GM21423 (cell line): Measurements from ENCODE around the gene TMEM141.
"Not testable (repeated sequence)": the region's sequence is repeated elsewhere in the genome, so short reads cannot be mapped to it uniquely, and the experiment has no call there.

Experiments
- ATAC-seq: cut with Tn5 transposase; IDR thresholded peaks from one replicate; pipeline ENCODE4 v1.9.1; 2021; ENCODE audit warnings: mild to moderate bottlenecking, moderate library complexity; ENCODE audit not compliant: unreplicated experiment

Gene TMEM141

DNA sequence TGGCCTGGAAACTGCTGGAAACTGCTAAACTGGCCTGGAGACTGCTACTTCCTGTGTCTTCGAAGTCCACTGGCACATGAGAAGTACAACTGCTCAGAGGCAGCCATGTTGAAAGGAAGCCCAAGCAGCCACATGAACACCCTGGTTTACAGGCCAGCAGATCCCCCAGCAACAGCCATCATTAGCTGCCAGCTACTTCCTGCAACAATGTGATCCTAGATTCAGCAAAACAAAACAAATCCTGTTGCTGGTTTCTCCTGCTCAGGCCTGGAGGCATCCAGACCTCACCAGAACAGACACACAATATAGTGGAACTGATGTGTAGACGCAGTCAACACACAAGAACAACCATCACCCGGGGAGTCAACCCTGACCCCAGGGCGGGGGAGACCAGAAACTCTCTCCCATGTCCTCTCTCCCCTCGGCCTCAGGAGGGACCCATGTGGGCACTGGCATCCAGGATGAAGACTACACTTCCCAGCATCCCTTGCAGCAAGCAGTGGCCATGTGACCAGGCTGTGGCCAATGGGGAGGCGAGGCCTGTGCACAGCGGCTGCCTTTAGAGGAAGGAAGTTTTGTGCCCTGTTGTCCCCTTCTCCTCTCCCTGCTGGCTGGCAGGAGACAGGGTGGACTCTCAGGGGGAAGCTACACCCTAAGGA is 17.6 kb upstream of the TMEM141 start:
- ATAC-seq, result no peak

DNA sequence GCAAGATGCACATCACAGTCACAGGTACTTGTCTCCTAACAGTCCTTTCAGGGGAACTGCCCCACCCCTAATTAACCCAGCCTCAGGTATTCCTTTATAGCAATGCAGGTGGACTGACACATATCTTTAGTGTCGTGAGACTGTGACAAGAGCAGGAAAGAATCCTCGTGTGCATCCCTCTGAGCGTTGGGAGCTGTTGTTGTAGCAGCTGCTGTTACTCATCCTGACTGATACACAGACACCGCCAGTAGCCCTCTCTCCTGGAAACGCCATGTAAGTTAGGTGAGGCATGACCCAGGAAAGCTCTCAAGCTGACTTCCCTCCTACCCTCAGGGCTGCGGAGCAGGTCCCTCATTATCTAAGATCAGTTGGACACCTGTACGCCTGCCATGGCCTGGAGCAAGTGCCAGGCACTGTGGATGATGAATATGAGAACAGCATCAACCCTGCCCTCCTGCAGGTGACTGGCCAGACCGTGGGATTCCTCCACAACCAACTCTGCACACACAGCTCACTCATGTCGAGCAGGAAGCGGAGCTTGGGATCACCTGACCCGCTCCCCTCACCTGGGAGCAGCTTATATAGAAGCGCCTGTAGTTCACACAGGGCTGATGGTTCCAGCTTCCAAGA is 16.6 kb upstream of the TMEM141 start:
- ATAC-seq, result no peak

GRCh38 chr9:136775191-136775590 is 16.0 kb upstream of the TMEM141 start:
- no peak for ATAC-seq

DNA sequence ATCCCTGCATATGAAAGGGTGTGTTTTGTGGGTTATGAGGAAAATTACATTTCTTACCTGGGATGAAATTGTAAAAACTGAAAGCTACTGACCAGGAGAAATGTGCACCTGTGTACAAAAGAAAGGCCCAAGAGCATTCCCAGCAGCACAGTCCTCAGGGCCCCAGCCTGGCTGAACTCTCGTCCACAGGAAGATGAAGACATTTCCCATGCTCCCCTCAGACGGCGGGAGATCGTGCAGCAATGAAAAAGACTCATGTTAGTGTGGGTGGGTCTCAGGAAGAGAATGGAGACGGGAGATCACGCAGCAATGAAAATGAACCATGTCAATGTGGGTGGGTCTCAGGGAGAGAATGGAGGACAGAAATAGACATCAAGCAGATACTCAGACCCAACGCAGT is 14.2 kb upstream of the TMEM141 start:
- no peak for ATAC-seq

DNA sequence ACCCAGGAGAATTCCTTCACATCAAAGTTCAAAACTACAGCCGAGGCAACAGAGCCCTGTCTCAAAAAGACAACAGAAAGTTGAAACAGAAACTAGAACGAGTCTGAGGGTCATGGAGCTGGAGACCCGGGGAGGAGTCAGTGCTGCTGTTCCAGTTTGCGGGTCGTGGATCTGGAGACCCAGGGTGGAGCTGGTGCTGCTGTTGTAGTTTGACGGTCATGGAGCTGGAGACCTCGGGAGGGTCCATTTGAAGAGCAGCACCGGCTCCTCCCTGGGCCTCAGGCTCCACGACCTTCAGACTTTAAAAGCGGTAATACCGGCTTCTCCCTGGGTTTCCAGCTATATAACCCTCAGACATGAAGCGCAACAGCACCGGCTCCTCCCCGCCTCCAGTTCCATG is 13.8 kb upstream of the TMEM141 start:
- no peak for ATAC-seq

- no peak for ATAC-seq
Measured at GRCh38 chr9:136779808-136780207, 11.3 kb upstream of the TMEM141 start.

GRCh38 chr9:136782452-136782851 is 8.7 kb upstream of the TMEM141 start:
- no peak for ATAC-seq

GRCh38 chr9:136784249-136784996 is 6.7 kb upstream of the TMEM141 start:
- no peak for ATAC-seq

DNA sequence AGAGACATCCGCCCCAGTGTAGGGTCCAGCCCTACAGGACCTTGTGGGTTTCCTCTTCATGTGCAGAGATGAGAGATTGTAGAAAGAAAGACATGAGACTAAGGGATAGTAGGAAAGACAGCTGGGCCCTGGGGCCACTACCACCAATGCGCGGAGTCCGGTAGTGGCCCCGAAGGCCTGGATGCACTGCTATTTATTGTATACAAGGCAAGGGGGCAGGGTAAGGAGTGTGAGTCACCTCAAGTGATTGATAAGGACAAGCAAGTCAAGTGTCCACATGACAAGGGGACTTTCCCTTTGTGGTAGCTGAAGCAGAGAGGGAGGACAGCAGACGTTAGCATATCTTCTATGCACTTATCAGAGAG is 6.2 kb upstream of the TMEM141 start:
- no peak for ATAC-seq

GRCh38 chr9:136785565-136786355 is 5.4 kb upstream of the TMEM141 start:
- ATAC-seq, result not testable (repeated sequence)

GRCh38 chr9:136786451-136786850 is 4.7 kb upstream of the TMEM141 start:
- no peak for ATAC-seq

DNA sequence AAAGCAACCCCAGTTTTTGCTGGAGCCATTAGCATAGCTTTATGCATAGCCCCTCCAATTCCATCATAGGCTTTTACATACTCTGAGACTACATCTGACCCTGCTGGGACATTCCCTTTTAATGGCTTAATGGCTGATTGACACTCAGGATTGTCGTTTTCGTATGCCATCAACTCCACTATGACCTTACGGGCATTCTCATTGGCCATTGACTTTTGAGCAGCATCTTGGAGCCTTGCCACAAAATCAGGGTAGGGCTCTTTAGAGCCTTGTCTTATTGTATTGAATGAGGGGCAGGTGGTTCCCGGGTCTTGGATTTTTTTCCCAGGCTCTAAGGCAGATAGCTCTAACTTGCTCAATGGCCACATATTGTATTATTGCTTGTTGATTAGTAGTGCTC is 4.2 kb upstream of the TMEM141 start:
- ATAC-seq, result not testable (repeated sequence)

- no peak for ATAC-seq
Measured at GRCh38 chr9:136787690-136788400, 3.3 kb upstream of the TMEM141 start.

GRCh38 chr9:136788644-136789522 is 2.3 kb upstream of the TMEM141 start:
- ATAC-seq, result not testable (repeated sequence)

DNA sequence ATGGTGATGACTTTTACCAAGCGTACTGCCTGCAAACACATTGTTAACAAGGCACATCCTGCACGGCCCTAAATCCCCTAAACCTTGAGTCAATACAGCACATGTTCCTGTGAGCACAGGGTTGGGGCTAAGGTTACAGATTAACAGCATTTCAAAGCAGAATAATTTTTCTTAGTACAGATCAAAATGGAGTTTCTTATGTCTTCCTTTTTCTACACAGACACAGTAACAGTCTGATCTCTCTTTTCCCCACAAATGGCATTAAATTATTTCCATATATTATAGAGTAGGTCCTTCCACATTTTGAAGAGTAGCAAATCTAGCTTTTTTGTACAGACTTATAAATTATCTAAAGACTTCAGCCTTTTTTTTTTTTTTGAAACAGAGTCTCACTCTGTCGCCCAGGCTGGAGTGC is 1.6 kb upstream of the TMEM141 start:
- ATAC-seq, result no peak

- no peak for ATAC-seq
Measured at GRCh38 chr9:136791516-136792276, 552 bp downstream of the TMEM141 start.

DNA sequence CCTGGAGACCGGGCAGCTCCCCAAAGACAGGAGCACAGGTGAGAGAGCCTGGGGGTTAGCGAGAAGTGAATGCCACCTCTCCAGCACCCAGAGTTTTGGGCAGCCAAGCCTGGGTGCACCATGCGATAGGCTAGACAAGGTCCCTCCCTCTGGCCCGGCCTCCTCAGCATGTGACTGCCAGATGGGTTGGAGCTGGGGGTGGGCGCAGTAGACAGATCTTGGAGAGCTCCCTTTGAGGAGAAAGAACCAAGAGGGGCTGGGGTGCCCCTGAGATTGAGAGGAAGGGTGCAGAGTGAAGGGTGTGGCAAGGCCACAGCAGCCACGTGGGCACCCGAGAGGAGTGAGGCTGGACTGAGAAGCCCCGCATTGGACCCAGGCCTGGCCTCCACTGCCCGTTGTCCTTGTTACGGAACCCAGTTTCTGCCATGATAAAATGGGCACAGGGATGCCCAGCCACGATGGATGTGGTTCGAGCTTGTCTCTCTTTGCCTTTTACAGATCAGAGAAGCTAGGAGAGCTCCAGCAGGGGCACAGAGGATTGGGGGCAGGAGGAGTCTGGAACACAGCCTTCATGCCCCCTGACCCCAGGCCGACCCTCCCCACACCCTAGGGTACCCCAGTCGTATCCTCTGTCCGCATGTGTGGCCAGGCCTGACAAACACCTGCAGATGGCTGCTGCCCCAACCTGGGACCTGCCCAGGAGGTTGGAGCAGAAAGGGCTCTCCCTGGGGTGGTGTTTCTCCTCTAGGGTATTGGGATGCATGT is 1.4 kb downstream of the TMEM141 start:
- no peak for ATAC-seq
